NT2/D1 (cell line): ENCODE measurements around the gene SRCIN1.

Experiments
- SUZ12 ChIP-seq: IDR thresholded peaks from 2 replicates; pipeline ENCODE4 v1.6.1; 2011; ENCODE audit not compliant: insufficient read length, insufficient read depth; ENCODE audit errors: extremely low read depth
- ZNF274 ChIP-seq: IDR thresholded peaks from 2 replicates; pipeline ENCODE4 v1.6.1; 2011; ENCODE audit warnings: mild to moderate bottlenecking, low read depth, low read length

DNA sequence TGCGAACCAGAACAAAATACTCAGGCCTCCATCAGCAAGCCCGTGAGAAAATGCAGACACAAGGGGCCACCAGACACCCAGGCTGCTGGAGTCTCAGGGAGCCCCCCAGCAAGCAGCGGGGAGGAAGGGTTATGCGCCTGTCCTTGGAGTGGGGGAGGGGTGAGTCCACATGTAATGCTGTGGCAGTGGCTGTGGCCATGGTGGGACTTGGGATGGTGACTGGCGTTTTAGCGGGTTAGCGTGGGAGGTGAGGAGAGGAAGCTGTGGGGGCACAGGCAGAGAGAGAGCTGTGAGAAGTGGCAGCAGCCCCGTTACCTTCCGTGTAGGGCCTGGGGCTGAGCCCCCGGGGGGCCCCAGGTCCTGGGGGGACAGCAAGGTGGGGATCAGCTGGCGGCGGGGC is 58.3 kb downstream of the SRCIN1 start:
- TF ChIP-seq ZNF274 (no peak), SUZ12 (no peak)
